NOMO-1 (cell line): Measurements from ENCODE around the gene VWA8.

Source experiments
- DNase-seq, 2 experiments: peaks; one replicate each; lab custom pipeline; 2025; ENCODE audit not compliant: unreplicated experiment in 2 of 2; lab: John Stamatoyannopoulos, UW

The VWA8 gene

DNA sequence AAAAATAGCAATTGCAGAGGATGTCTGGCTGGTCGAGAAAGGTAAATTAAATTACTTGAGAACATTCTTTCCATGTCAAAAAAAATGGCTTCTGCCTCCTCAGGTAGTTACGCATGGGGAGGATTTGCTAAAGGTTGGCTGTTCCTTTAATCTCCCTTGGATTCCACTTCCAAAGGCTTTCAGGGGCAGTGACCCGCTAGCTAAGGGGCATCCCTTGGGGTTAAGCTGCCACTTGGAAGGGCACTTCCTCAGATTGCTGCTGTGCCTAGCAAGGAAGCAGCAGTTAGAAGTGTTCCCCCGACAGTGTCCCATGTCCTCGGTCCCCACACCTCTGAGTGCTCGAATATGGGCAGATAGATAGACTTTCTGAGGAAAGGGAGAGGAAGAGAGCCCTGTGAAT, 395.1 kb downstream of the VWA8 start:
- DNase-seq, result no peak

DNA sequence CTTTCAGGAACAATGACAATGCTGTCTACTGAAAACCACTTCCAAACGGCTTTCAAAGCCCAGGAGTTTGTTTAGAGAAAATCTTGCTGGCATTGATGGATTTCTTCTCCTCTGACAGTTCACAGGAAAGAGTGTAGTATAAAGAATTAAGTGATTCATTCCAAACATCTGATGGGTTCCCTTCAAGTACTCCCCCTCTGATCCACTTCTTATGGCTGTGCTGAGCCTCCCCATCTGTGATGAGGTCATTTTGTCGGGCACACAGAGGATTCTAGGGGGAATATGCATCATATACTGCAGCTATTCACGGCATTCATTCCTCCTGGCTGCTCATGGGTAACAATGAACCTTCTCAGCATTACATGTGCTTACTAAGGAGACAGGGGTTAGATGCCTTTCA, 395.7 kb downstream of the VWA8 start:
- no peak for DNase-seq

DNA sequence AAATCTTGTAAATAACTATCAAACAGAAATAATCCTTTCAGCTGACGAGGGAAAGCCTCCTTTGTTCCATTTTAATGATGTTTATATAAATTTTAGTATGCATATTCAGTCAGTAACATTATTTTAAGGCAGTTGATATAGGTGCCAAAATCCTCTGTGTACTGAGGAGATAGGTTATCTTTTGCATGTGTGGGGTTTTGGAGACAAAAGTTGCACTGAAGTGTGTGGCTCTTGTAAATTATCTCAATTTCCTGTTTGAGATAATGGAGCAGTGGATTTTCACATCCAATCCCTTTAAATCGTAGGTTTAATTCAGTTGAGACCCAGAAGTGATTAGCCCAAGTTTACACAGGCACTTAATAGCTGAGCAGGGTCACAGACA, 396.9 kb downstream of the VWA8 start:
- no peak for DNase-seq

DNA sequence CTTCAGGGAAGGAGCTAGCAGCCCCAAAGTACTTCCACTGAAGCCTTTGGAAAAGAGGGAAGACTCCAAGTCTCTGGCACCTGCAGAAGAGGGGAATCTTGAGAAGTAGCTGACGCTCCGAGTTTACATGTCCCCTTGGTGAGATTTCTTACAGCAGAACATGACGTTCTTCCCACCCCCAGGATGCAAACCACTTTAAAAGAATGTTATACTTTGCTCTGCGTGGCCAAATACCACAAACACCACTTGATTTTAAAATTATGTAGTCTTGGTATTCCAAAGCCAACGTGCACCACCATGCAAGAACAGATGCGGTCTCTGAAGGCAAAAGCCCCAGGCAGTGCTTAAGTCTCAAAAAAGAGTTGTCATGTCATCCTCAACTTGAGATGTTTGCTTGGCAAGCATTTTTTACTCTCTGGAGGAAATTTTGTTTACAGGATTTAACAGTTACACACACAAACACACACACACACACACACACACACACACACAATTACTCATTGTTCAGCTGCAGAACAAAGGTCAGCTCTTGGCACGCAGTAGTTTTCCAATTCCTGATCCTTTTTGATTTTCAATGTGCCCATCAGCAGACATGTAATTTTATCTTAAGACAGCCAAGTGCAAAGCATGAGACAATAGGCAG, 397.4 kb downstream of the VWA8 start:
- DNase-seq, result no peak

DNA sequence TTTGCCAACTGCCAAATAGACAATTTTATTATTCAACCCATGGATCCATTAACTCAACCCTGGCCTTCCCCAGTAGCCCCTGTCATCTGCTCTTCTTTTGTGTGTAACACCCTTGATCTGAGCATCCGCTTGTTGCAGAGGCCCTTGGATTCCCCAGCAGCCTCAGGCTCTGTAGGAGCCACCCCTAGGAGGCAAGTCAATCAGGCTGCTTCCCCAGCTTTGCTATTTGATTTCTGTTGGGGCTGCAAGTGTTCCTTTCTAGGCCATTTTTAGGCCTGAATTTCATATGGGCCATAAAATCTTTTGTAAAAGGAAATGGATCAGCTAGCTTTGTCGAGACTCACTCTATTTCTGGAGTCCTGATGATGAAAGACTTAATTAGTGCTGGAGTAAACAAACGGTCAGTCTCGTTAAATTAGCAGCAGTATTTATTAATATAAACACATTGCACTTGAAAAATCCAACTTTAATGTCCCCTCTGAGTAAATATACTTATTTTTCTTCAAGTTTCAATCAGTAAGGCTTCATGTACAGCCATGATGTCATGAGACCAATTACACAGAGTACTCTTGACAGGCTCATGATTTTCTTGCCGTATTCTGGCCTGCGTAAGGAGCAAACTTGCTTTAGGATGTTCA, 398.2 kb downstream of the VWA8 start:
- DNase-seq, result peak; percentile 87 to 91

DNA sequence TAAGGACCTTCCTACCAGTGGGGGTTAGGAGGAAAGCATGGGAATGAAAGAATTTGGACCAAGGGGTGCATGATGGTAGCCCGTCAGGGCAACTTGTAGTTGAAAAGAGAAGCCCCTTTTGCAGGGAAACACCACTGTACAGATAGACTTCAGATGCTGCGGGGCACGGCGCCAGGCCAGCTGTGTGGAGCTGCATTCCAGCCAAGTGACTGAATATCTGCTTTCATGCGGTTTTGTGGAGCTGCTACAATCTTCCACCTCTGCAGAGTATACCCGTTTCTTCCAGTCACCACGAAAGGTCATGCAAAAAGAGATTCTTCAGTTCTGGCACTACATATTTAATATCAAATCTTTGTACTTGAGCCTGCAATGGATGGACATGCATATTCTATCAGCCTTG, 398.8 kb downstream of the VWA8 start:
- no peak for DNase-seq

DNA sequence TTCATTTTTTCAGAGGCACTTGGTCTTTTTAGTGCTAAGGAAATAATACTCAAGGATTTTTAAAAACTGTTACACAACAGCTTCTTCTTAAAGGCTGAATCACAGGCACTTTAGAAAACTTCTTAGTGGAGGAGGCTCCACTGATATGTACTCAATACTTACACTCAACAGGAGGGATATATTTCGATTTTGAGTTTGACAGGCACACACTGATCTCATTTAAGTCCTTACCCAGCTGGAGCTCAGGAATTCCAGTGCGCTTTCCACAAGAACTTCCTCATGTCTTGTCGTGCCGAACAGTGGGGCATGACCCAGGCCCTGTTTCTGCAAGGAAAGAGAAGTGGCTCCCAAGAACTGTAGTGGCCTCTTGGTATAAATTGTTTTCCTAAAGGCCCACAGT, 399.7 kb downstream of the VWA8 start:
- DNase-seq, result peak; percentile 15 to 61

DNA sequence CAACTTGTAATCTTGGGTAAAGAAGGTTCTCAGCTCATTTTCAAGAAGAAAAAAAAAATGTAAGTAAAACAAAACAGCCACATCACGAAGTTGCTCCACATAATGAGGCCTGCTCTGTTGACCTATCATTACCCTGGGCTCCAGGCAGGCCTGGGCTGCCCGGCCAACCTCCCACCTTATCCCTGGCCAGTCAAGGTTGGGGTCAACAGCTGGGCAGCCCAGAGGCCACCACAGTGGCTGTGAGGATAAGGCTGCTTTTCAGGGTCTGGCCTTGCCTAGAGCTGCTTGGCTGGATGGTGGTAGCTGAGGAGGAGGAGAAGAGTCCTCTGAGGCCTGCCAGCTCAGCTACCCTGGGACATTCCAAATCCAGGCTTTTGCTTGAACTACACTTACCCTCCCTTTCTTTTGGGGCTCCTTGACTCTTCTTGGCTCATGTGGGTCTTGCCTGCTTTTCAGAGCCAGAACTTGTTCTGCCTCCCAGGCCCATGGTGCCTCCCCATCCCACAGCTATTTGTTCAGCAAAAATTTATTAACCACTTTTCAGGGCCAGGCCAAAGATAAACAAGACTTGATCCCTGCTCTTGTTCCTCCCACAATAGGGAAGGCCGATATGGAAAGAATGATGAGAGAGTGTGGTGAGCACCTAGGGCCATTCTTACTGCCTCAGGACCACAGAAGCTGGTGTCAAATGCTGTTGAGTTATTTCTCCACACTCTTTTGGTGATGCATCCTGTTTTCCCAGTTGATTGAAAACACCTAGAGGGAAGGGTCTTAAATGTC, 401.9 kb downstream of the VWA8 start:
- DNase-seq, result no peak

DNA sequence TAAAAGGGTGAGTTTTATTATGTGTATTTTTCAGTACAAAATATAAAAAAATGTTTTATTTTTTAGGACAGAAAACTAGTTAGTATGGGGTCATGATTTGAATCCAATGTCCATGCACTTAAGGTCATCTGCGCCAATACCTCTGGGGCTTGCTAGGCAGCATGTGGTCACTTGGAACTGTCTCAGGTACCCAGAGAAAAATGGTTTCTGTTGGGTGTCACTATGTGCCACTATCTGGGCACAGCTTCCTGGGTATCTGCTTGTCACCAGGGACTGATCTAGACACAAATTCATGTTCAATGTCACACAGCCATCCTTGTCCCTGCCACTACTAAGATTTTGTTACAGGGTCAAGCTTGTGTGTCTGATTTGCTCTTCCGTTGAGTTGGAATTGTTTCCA, 403.2 kb downstream of the VWA8 start:
- DNase-seq, result no peak

DNA sequence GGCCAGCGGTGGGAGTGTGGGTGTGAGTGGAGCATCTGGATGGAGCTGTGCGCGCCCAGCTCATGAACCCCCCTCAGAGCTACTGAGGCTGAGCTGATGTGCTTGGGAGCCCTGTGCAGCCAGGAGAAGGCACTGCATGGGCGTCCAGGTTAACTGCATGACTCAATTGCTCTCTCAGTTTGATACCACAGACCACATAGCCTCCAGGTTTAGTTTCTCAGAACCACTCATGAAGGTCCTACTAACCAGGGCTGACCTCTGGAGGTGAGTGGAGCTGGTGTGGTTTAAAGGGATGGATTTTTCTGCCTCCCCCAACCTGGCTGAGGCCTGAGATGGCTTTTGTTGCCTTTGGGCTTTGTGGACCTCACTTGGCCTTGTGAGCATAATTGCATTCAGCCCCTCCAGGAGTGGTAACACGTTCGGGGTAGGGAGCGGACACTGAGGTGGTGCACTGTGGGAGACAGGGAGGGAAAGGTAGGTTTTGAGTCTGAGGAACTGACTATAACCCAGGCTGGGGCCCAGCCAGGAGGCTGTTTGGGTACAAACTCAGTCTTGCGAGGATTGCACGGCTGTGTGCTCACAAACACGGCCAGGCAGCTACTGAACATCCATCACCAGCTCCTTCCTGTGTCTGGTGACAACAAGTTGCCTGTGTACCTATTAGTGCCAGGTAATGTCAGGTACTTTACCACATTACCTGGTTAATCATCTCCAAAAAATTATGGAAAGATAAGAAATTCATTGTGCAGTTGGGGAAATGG, 406.1 kb downstream of the VWA8 start:
- DNase-seq, result no peak

DNA sequence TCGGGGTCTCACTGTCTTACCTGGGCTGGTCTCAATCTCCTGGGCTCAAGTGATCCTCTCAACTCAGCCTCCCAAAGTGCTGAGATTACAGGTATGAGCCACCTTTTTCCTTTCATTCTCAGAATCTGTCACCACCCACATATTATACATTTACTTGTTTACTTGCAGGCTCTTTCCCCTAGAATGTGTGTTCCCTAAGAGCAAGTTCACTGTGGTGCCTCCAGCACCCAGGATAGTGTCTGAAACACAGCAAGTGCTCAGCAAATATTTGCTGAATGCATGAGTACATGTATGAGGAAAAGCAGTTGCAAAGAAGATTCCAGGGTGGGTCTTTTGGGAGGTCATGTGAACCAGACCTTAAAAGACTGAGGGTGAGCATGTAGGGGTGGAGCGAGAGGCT, 406.7 kb downstream of the VWA8 start:
- DNase-seq, result no peak

DNA sequence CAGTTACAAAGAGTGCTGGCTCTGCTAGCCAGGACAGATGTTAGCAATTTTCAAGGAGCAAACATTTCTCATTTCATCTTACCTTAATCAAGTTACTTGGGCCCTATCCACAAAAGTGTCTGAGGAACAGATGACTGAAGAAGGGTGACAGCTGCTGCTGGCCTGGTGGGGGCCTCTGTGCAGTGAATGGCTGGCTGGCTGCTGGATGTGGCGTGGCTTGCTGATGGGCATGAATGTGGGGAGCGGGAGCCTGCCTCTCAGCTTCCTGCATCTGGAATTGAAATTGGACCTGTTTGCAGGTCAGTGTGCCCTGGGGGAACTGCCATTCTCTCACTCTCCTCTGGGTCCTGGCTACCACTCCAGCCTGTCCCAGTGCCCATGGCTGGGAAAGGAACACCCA, 408.9 kb downstream of the VWA8 start:
- no peak for DNase-seq

DNA sequence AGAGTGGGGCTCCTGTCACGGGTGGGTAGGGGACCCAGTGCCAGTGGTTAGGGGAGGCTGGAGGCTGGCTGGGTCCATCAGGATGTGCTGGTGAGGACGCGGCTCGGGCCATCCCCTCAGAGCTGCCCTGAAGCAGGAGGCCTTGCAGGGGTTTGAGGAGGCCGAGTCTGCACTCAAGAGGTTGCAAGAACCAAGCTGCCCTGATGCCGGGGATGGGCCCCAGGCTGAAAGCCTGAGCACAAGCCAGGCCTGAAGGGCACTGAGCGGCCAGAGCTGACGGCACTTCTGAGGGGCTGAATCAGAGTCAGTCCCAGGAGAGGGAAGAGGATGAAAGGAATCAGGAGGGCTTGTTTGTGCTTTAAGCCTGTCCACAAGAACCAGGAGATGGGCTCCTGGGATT, 410.6 kb downstream of the VWA8 start:
- DNase-seq, result no peak

DNA sequence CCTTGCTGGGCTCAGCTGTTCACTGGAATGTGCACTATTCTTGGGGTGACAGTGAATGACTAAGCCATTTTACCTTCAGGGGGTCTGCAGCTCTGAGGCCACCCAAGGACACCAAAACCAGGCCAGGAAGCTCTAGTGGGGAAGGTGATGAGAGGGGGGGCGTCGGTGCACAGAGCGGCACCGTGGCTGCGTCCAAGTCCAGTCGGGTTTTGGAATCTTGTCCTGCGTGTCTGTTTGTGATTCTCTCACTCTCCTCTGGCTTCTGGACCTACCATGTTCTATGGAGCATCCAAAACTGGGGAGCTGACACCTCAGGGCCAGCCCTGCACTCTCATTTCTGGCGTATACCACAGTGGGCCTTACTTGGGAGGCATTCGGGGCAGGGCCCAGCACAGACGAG, 411.4 kb downstream of the VWA8 start:
- DNase-seq, result no peak

DNA sequence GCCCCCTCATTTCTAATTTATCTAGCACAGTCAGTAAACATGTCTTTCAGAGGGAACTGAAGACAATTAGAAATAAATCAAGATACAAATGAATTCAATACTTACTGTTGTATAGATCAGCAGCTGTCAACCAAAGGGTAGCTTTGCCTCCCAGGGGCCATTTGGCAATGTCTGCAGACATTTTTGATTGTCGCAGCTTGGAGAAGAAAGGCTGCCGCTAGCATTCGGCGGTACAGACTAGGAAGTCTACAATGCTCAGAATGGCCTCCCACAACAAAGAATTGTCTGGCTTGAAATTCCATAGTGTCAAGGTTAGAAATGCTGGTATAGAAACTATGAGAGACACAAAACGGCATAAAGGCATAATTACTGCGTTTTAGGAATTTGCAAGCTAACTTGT, 412.0 kb downstream of the VWA8 start:
- DNase-seq, result no peak

DNA sequence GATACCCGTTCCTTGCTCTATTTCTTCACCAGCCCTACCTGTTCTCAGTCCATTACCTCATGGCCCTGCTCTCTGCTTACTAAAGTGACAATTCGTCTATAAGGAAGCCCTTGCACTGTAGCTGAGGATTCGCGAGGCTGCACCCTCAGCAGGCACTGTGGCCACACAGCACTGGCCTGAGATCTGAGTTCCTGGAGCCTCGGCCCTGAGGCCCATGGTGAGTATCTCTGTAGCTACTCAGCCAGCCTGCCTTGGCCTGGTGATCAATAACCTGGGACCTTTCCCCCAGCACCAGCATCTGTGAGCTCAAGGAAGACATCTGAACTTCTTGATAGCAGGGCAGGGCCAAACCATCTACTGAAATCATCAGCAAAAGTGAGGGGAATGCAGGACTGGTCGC, 412.9 kb downstream of the VWA8 start:
- DNase-seq, result no peak

DNA sequence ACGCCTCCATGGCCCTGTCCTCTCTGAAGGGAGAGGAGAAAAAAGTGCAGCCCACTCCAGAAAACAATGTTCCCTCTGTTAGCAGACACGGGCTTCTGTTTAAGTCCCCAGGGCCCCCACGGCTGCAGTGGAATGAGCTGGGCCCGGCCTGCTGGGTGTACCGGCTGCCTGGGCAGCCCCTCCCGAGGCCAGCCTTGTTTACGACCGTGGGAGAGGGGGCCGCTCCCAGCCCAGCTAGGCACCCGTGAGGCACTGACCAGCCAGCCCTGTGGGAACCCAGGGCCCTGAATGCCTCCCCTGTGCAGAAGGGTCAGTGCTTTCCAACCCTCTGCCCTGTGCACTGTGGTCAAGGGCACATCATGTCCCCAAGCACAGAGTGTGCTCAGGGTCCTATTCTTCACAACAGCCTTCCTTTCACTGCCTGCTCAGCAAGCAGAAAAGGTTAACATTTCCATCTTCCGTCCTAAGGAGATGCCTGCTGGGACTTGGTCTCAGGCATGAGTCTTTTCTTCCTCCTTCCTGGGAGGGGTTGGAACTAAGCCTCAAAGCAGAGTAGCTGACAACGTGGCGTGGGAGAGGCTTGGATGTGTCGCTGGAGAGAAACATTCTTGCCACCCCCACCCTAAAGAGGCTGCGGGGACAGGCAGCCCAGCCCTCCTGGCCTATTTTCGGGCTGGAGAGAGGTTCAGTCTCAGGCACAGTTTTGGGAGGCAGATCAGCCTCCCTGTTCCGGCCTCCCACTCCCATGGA, 413.5 kb downstream of the VWA8 start:
- no peak for DNase-seq

DNA sequence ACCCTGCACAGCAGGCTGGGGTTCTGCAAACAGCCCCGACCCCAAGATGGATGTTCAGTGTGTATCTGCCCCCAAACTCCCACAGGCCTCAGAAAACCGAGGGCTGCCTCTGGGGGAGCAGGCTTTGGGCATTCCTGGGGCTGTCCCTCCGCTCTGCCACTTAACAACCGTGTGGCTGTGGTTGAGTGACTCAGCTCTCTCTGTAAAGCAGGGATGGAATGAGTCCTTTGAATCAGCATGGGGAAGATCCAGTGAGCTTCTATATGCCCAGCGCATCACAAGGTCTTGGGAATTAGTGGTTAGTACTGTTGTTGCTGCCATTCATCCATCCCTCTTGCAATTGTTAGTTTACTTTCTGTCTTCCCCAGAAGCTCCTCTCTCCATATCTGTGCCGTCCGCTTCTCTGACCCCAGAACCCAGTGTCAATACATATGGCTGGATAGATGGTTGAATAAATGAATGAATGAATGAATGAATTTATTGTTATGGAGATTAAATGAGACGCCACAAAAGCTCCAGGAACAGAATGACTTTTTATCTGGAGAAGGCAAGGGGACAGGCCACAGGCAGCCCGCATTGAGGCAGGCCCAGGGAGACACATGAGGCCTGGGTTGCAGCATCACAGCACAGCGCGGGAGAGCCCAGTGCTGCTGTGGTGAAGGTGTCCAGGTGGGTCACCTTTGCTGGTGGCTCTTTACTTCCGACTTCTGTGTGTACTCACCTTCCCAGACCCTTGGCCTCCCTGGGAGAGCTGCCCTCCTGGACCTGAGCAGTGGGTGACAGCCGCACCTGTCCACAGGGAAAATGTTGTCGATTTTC, 414.3 kb downstream of the VWA8 start:
- no peak for DNase-seq

DNA sequence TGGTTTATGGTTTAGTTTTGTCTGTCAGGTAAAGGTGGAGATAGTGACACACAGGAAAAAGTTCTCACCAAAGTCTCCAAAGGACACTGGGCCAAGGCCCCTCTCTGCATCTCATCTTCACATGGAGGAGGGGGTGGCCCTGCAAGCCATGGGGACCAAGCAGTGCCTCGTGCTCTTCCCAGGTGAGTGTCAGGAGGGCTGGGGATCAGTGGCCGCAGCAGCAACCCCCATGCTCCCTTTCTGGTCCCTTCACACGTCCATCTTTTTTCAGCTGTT, 415.5 kb downstream of the VWA8 start:
- no peak for DNase-seq

DNA sequence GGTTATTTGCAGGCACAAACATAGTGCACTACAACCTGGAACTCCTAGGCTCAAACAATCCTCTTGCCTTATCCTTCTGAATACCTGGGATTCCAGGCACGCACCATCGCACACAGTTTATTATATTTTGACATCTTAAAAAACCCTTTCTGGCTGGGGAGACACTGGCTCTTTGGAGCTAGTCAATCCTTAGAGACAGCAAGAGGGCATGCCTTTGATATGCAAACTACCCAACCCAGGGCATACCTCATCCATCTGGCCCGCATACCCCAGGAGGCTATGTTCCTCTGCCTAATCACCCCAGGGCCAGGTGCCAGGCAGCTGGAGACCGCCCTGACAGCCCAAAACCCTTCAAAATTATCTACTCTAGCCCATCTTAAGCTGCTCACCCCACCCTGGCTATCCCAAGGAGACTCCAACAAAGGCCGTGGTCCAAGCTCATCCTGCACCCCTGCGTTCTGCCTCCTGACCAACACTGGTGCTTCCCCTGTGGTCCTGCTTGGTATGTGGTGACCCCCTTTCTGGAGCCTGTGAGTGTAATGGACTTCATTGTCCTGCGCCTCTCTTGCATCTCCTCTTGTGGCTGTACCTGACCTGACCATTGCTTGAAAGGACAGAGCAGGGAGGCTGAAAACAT, 417.1 kb downstream of the VWA8 start:
- no peak for DNase-seq
